H1 (cell line): ENCODE measurements around the gene DOK3.

Source experiments
- CHD1 ChIP-seq: IDR thresholded peaks from 2 replicates; pipeline ENCODE4 v1.6.1; 2012; ENCODE audit warnings: low read depth, low read length, improper control_type of control experiment
- CTCF ChIP-seq, 3 experiments: IDR thresholded peaks; 1 replicate in 2 of 3; 2 replicates in 1 of 3; pipeline versions ENCODE4 v1.5.1 to v1.6.1; 2011; ENCODE audit warnings: low read length in 3 of 3, mild to moderate bottlenecking in 3 of 3, inconsistent platforms in 2 of 3, low read depth in 1 of 3, moderate library complexity in 1 of 3; ENCODE audit not compliant: insufficient read depth in 1 of 3; ENCODE audit errors: control extremely low read depth in 1 of 3
- GABPA ChIP-seq: IDR thresholded peaks from 2 replicates; pipeline ENCODE4 v1.6.1; 2011; ENCODE audit warnings: mild to moderate bottlenecking, low read length, moderate library complexity, borderline replicate concordance; ENCODE audit not compliant: insufficient read depth
- HDAC6 ChIP-seq: IDR thresholded peaks from one replicate; pipeline ENCODE4 v1.7.1; 2012; ENCODE audit warnings: low read depth, mild to moderate bottlenecking, inconsistent platforms, low read length, moderate library complexity
- JUND ChIP-seq: IDR thresholded peaks from 2 replicates; pipeline ENCODE4 v1.6.1; 2011; ENCODE audit warnings: mild to moderate bottlenecking, improper control_type of control experiment, low read length
- MAX ChIP-seq: IDR thresholded peaks from 2 replicates; pipeline ENCODE4 v1.6.1; 2012; ENCODE audit warnings: inconsistent platforms
- POLR2A ChIP-seq, 2 experiments: IDR thresholded peaks; 1 replicate in 1 of 2; 2 replicates in 1 of 2; pipeline ENCODE4 v1.6.1; 2011; ENCODE audit warnings: low read depth in 2 of 2, low read length in 2 of 2, mild to moderate bottlenecking in 2 of 2; ENCODE audit errors: control extremely low read depth in 1 of 2
- POLR2AphosphoS5 ChIP-seq: IDR thresholded peaks from 2 replicates; pipeline ENCODE4 v1.6.1; 2011; ENCODE audit warnings: low read depth, low read length
- RAD21 ChIP-seq, 2 experiments: IDR thresholded peaks in 1 of 2; conservative IDR thresholded peaks in 1 of 2; 2 replicates each; pipeline ENCODE4 v1.6.1; 2011; ENCODE audit warnings: low read depth in 2 of 2, low read length in 2 of 2, improper control_type of control experiment in 1 of 2, inconsistent platforms in 1 of 2, mild to moderate bottlenecking in 1 of 2, moderate library complexity in 1 of 2
- TEAD4 ChIP-seq: IDR thresholded peaks from 2 replicates; pipeline ENCODE4 v1.6.1; 2012; ENCODE audit warnings: low read depth, low read length, inconsistent platforms, mixed read lengths

DNA sequence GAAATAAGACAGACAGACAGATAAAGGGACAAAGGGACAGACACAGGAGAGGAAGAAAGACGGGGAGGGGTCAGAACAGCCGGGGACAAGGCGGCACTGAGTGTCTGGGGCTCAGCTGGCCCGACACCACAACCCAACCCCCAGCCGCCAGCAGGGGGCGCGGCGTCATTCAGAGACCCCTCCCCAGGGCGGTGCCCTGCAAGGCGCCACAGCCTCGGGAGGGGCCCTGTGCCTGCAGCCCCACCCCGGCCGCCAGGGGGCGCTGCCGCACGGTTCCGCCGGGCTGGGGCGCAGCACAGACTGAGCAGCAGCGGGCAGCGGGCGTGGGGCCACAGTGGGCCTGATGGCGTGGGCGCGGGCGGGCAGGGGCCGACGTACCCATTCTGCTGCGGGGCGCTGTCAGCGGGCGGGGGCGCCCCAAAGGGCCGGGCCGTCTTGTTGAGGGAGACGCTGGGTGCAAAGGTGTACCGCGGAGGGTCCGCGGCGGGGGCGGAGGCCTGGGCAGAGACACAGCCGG lies 18.1 kb downstream of the DOK3 start:
- TF ChIP-seq CTCF (IDR thresholded peaks at IDR 0.05; ENCODE audit: control extremely low read depth in 1 of 3, insufficient read depth in 1 of 3, low read depth in 1 of 3, low read length in 3 of 3) (peak in 2 of 3 experiments; percentile 99; a peak in 3 of 4 replicates), TEAD4 (0 out of 2 replicates have a peak, but pooled peaks have one; percentile 9), MAX (no peak), HDAC6 (no peak), POLR2AphosphoS5 (peak; percentile 36; the same call in 1 of the 2 replicates), GABPA (peak; percentile 79; the same call in 1 of the 2 replicates), CHD1 (no peak), RAD21 (IDR thresholded peaks at IDR 0.05 in 1 of 2, conservative IDR thresholded peaks at IDR 0.05 in 1 of 2; ENCODE audit: low read depth in 2 of 2, low read length in 2 of 2) (peak; percentile 54 to 72), POLR2A (IDR thresholded peaks at IDR 0.05; ENCODE audit: control extremely low read depth in 1 of 2, low read depth in 2 of 2, low read length in 2 of 2) (0 out of 3 replicates have a peak, but pooled peaks of 1 of the 2 experiments have one; percentile 18), JUND (no peak)
